Ramos (cell line): ENCODE data around the gene SAMD4A.

Experiments used
- in situ Hi-C: fragments of 300-500 bp; cut with MboI; formaldehyde crosslinking; loops from one replicate; pipeline ENCODE4 v1.14.3; 2022; ENCODE audit warnings: low sequenced_read_pairs; ENCODE audit not compliant: unreplicated experiment

The SAMD4A gene

DNA sequence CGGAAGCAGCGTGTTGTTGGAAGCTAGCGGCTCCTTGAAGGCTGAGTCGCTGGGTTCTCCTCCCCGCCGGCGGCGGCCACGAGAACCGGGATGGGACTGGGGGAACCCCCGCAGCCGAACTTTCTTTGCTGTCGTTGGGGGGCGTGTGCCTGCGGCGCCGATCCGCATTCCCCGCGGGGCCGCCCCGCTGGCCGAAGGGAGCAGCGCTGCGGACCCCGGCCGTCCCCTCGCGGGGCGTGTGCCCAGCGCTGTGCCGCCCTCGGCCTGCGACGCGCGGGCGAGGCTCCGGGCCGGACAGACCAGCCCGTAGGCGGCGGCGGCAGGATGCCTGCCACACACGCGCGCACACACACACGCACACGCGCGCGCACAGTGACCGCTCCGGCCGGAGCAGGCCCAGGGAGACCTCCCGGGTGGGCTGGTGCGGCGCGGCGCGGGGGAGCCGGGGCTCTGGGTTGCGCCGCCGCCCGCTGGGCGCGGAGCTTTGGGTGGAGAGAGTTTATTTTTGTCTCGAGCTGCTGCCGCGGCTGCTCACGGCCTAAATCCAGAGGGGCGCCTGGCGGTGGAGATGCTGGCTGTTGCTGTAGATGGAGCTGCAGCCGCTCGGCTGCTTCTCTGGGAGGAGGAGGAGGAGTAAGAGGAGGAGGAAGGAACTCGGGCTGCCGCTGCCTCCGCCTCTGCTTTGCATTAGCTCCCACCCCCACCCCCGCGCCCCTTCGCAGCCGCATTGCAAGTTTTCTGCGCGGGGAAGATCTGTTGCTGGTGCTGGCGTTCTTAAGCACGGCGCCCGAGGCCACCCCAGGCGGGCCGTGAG lies at the start of gene SAMD4A:
Gene SAMD4A, plus strand, starts transcription at position 719 of the 814 bp plus-strand sequence. CDS start 789 bp downstream, outside the sequence.
- in situ Hi-C loops: no loop called here

DNA sequence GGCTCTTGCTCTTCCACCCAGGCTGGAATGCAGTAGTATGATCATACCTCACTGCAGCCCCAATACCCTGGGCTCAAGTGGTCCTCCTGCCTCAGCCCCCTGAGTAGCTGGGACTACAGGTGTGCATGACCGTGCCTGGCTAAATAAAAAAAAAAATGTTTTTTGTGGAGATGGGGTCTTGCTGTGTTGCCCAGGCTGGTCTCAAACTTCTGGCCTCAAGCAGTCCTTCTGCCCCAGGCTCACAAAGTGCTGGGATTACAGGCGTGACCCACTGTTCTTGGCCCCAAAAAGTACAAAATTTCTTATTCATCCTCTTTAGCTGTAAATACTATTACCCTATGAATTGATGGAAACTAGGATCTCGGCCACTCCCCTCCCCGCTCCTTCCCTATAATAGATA lies 42.5 kb upstream of the SAMD4A start:
- in situ Hi-C loops: no loop called here

- in situ Hi-C loops: no loop called here
Measured at GRCh38 chr14:54528973-54529372, 38.0 kb upstream of the SAMD4A start.

- in situ Hi-C loops: no loop called here
Measured at GRCh38 chr14:54529811-54530210, 37.1 kb upstream of the SAMD4A start.

- in situ Hi-C loops: no loop called here
Measured at GRCh38 chr14:54532111-54533012, 34.6 kb upstream of the SAMD4A start.

GRCh38 chr14:54533100-54533499 lies 33.8 kb upstream of the SAMD4A start:
- in situ Hi-C loops: no loop called here

DNA sequence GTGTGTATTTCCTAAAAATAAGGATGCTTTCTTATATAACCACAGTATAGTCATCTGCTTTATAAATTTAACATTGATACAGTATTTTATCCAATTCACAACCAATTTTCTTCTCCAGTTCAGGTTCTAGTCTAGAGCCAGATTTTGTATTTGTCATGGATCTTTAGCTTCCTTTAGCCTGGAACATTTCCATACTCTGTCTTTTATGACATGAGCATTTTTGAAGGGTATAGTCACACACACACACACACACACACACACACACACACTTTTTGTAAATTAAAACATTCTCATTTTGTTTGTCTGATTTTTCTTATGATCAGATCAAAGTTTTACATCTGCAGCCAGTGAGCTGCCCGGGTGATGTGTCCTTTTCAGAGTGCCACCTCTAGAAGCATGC lies 31.8 kb upstream of the SAMD4A start:
- in situ Hi-C loops: no loop called here

GRCh38 chr14:54535646-54536045 lies 31.3 kb upstream of the SAMD4A start:
- in situ Hi-C loops: no loop called here

- in situ Hi-C loops: no loop called here
Measured at GRCh38 chr14:54537651-54538050, 29.3 kb upstream of the SAMD4A start.

DNA sequence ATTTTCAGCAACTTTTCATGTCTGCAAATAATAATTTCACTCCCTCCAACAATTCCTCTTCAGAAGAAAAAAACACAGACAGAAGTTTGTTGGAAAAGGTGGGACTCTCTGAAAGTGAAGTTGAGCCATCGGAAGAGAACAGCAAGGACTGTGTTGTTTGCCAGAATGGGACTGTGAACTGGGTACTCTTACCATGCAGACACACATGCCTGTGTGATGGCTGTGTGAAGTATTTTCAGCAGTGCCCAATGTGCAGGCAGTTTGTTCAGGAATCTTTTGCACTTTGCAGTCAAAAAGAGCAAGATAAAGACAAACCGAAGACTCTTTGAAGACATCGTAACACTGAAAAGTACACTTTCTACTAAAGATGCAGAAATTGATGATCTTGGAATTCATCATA lies 28.9 kb upstream of the SAMD4A start:
- in situ Hi-C loops: no loop called here

- in situ Hi-C loops: no loop called here
Measured at GRCh38 chr14:54547583-54547982, 19.3 kb upstream of the SAMD4A start.

DNA sequence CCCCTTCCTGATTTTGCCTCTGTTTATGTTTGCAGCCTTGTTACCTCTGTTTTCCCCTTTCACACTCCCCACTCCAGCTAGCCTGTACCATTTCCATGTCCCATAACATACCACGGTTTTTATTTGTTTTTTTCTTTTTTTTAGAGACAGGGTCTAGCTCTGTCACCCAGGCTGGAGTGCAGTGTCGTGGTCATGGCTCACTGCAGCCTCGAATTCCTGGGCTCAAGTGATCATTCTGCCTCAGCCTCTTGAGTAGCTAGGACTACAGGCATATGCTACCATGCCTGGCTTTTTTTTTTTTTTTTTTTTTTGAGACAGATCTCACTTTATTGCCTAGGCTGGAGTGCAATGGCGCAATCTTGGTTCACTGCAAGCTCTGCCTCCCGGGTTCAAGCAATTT lies 18.4 kb upstream of the SAMD4A start:
- in situ Hi-C loops: no loop called here

DNA sequence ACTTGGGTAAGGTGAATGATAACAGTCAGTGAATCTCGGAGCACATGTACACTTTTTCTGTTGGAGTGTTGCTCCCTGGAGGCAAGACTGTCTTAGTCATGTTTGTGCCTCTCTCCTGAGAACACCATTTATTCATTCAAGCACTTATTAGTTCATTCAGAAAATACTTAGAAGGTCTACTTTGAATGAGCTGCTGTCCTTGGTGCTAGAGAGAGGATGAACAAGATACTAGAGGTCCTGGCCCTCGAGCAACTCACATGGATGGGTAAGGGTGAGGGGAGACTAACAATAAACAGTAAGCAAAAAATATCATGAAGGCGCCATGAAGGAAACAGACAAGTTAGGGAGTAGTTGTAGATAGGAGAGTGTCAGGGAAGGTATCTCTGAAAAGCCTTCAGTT lies 17.1 kb upstream of the SAMD4A start:
- in situ Hi-C loops: no loop called here

DNA sequence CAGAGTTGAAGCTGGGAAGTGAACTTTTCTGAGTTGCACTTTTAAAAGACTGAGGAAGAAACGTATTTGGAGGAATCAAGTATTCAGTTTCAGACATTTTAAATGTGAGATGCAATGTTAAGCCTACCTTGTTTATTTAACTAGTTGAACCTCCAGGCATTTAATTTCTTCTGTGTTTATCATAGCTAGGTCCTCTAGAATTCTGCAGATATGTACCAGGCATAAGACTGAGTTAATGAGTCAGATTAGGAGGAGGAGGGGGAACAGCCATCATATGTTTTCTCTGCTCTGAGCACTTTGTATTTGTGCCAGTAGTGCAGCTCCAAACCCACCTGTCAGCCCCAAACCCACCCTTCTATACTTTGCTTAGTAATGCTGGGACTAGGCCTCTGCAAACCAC lies 16.4 kb upstream of the SAMD4A start:
- in situ Hi-C loops: no loop called here

DNA sequence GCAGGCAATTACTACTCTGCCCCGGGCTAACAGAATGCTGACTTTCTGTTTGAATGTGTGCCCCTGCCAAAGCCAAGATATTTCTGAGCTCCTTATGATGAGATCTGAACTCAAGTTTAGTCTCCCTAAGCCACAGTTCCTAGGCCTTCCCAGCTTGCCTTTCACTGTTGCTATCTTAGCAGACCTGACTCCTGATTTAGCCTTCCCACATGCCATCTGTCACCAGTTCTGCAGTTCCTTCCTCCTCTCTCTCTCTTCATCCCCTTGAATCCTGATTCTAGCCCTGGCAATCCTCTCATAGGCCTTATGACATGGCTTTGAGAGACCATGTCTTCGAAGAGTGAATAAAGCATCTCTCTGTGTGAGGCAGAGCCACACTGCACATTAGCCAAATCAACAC lies 12.5 kb upstream of the SAMD4A start:
- in situ Hi-C loops: no loop called here

- in situ Hi-C loops: loop anchor here (5.0 kb wide), 1 partner anchor 257 kb away; no protein-coding TSS in a partner anchor
Measured at GRCh38 chr14:54555651-54556050, 11.3 kb upstream of the SAMD4A start.

DNA sequence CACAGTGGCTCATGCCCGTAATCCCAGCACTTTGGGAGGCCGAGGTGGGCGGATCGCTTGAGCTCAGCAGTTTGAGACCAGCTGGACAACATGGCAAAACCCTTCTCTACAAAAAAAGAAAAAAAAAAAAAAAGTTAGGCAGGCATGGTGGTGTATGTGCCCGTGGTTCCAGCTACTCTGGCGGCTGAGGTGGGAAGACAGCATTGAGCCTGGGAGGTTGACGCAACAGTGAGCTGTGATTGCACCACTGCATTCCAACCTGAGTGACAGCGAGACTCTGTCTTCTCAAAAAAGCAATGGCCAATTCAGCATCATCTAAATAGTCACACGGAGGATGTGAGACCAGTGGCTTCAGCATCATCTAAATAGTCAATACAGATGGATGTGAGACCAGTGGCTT lies 10.4 kb upstream of the SAMD4A start:
- in situ Hi-C loops: loop anchor here (5.0 kb wide), 1 partner anchor 256 kb away; no protein-coding TSS in a partner anchor

- in situ Hi-C loops: no loop called here
Measured at GRCh38 chr14:54562334-54562733, 4.6 kb upstream of the SAMD4A start.

DNA sequence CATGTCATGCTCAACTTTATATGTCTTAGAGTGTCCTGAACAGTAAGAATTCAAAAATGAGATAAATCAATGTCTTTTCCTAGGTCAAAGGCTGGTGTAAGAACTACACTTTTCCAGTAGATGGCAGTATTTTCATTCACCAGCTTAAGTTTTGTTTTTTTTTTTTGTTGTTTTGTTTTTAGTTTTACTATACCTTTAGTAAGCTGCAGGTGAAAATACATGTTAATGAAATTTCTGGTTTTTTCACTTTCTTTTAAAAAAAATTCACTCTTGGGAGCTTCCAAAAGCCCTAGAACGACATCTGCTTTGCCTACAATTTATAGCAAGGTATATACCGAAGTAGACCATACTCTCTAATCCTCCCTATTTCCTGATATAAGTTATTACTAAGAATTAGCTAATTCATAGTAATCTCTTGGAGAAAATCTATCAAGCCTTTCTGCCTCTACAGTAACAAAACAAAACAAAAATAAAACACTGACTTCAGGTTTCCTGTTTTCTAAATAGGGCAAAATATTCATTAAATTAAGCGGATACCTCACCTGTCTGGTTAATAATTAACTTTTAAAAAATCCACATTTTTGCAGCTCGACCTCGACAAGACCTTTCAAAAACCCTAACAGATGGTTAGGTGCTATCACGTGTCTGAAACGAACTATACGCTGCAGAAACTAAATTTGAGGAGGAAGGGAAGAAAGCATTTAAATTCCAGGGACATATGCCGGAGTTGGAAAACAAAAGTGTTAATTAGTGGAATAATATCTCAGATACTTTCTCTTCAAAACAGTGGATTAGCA lies 2.7 kb upstream of the SAMD4A start:
- in situ Hi-C loops: no loop called here
